Skin of body (tissue), 2 donors: Measurements from ENCODE around the gene TMED7. TPM values are rescaled to one million over a fixed set of nuclear protein-coding genes. Genes with fewer than 3 reads are reported as not detected.
A peak's percentile ranks its signal among the peaks of the same experiment; 100 is the strongest.

Source experiments
- DNase-seq: peaks from one replicate; lab custom pipeline; 2025; lab: John Stamatoyannopoulos, UW
- total RNA-seq: library from RNA; depleted of rRNA; stranded (reverse); fragments of >200 nt; gene quantifications from one replicate; pipeline ENCODE4 v1.2.3, GENCODE V29; 2014

TMED7 gene
- total RNA-seq, 1 donor from 2014 or later, result 64.7 TPM

DNA sequence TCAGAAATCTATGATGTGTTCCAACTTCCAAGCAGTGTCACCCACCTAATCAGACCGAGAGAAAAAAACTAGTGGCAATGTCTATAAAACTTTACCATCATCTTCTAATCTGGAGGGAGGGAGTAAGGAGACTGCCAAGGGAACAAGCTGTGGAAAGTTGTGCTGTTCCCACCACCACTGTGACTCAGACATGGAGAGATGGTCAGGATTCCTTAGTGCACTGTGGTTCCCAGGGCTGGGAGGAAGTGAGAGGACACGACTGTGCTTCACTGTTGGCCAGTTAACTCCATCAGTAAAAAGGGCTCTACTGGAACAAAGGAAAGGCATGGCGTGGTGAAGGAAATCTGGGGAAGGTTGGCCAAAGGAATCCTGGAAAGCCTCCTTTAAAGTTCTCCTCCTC, 42.4 kb downstream of the TMED7 start:
- no peak for DNase-seq

DNA sequence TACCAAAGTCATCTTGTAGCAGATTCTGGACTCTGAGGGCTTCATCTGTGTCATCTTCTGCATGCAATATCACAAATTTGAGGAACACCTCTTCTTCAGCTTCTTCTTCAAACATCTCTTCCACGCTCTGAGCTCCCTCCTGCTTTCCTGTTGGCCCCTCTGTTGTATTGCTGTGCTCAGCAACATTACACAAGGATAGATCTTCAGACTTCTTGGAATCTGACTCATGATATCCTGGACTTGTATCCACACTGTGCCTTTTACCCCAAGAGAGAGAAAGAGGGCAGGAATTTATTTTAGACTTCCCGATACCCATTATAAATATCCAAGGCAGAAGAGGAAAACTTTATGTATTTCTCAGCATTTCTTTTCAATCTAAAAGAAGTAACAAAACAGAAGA, 44.9 kb downstream of the TMED7 start:
- DNase-seq, result no peak

DNA sequence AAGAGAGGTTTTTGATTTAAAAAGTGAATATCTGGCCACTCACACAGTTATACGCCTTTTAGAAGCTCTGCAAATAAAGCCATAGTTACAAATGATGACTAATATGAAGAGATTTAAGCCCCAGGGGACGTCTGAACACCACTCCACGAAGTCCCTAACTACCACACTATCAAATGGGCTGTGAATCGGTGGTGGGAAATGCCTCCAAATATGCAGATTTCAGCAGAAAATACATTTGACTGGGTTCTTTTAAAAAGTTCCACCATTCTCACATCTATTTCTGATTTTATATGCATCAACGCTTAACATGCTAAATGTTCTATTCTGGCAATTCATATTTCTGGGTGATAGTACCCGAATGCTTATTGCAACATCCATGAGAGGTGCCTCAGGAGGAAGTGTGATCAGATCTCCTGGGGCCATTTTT, 46.1 kb downstream of the TMED7 start:
- no peak for DNase-seq

DNA sequence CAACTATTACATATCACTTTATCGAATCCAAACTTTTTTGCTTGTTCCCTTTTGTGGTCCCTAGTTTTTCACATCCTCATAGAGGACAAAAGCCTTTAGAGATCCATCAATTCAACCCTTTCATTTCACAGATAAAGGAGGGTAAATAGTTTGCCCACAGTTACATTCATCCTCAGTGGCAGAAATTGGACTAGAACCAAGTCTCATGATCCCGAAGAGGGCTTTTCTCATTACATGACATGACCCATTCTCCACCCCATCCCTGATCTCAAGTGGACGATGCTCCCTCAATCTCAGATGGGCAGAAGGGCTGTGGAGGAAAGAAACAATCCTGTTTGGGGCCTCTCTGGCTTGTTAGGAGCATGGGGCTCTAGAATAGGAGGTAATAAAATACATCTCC, 46.6 kb downstream of the TMED7 start:
- DNase-seq, result no peak

DNA sequence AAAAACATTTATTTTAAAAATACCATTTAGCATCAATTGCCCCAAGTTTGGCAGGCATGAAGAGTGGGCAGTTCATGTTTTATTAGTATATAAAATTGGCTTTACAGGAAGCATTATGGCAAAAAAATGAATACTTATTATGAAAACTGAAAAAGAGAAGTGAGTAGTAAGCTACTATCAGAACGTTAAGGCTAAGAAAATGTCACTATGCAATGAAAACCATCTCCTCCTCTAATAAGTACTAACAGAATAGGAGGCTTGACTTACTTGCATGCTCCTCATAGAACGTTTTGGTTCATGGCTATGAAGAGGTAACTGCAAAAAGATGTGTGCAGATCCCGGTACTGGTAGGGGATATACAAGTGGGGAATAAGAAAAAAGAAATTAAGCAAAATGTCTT, 47.2 kb downstream of the TMED7 start:
- DNase-seq, result no peak

DNA sequence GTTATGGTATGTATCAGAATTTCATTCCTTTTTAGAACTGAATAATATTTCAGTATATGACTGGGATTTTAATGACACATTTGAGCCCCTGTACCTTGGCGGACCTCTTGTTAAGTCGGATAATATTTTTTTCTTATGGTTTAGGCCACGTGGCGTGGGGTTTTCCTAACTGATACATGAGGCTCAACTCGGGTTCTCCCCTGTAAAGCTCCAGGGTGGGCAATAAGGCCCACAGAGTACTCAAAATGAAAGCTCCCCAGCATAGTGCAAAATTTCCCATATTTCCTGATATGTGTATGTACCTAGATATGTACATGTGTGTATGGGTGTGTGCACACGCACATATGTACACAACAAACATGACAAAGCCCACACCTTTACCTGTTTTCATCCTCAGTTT, 48.1 kb downstream of the TMED7 start:
- DNase-seq, result no peak

DNA sequence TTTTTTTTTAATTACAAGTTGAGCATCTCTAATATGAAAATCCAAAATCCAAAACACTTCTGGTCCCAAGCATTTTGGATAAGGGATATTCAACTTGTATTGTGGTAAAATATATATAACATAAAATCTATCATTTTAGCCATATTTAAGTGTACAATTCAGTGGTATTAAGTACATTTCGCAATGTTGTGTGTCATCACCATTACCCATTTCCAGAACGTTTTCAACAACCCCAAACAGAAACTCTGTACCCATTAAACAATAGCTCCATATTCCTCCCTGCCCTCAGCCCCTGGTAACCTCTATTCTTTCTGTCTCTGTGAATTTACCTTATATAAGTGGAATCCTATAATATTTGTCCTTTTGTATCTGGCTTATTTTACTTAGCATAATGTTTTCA, 48.5 kb downstream of the TMED7 start:
- DNase-seq, result no peak

DNA sequence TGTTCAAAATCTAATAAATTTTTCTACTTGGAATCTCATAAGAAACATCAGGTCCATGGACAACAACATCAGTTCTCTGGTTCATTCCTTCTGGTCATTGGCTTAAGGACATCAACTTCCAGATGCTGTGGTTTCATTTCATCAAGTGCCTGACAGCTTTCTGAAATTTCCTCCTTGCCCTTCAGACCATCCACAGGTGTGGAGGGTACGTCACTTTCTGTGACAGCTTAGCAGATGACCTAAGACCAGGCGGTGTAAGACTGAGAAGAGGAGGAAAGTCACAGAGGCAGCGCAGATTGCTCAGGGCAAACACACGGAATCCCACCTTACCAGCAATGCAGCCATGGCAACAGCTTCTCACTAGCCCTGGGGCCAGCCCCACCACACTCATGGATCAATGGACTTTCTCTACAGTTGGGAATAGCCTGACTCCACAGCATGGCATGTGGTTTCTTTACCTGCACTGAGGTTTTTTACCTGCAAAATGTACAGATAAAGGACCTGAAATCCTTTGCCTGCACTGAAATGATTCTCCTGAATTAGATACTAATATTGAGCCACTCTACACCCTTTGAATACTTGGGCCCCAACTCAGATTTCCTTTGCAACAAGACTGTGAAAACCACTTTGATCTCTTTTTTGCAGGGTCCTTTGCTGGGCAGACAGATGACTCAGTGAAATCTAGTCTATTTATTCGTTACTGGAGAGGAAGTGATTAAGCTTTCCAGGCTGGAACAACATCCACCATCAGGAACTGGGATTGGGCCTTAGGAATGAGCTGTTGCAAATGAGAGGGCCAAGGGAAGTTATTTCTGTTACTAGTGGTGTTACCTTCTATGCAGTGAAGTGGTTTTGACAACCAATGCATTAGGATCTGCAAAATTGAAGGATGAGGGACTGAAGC, 50.4 kb downstream of the TMED7 start:
- DNase-seq, result peak; percentile 1

DNA sequence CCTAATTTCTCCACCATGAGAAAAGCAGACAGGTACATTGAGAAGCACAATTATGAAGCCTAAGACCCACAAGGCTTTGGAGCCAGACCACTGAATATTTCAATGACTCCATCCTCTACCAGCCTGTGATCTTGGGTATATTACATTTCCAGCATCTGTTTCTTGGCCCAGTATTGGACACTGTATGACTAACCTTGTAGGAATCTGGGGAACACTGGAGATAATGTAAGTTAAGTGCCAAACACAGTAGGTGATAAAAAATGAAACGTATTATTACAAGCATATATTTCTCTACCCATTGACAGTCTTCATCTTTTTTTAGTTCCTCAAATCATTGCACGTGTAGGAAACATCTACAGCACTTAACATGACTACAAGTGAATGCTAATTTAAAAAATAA, 52.7 kb downstream of the TMED7 start:
- DNase-seq, result no peak

DNA sequence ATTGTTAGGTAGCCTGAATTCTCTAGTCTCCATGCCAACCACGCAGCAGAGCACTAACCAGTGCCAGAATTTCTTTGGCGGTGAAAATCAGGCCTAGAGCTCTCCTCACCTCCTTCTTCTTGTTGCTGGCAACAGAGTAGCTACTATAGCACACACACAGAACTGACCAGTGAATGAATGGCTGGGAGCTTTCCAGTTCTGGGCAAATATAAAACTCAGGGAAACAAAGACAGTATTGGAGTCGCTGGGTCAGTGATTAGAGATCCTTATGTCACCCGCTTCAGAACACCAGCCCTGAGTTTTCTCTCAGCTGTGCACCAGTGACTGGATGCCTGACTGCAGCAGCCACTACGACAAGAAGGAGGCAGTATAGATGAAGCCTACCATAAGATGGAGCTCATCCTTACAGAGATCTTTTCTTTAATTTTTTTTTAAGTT, 54.4 kb downstream of the TMED7 start:
- DNase-seq, result no peak

DNA sequence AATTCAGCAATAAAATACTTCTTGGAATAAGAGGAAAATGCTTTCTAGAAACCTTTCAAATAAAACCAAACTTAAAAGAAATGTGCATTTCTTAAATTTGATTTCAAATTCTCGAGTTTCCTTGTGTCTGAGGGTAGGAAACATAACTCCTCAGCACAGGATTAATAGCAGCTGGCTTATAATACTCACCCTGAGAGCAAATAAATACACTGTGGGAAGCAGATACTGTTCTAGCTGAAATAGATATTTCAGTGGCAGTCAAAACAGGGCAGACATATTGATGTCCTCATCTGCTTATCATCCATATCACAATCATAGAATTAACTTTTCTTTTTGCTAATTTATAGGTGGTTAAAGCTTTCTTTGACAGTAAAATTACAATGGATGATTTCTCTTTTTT, 57.2 kb downstream of the TMED7 start:
- DNase-seq, result no peak

DNA sequence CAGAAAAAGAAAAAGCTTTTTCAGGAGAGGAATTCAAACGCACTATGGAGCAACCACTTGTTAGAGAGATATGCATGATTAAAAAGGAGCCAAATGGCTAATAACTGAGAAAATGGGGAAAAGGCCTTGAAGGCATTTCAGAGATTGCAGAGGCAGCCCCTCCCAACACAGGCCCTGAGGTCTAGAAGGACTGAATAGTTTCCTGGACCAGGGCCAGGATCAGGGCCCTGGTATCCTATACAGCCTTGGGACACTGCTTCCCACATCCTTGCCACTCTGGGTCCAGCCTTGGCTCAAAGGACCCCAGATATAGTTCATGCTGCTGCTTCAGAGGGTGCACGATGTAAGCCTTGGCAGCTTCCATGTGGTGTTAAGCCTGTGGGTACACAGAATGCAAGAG, 60.6 kb downstream of the TMED7 start:
- DNase-seq, result no peak

Other genes with a start within 250 kb of the TMED7 start
- 32.7 TPM for gene FEM1C, start 81.3 kb downstream of the TMED7 start, total RNA-seq
- 2.2 TPM for gene TICAM2, start 23.6 kb downstream of the TMED7 start, total RNA-seq
- 26.8 TPM for gene CDO1, start 190.6 kb upstream of the TMED7 start, total RNA-seq
- gene ATG12, start 215.5 kb upstream of the TMED7 start, total RNA-seq, result 42.6 TPM
- gene AP3S1, start 215.9 kb upstream of the TMED7 start, total RNA-seq, result 99.4 TPM